HepG2 (cell line): ENCODE data around the gene ALDH3B2. TPM values are rescaled to one million over a fixed set of nuclear protein-coding genes. Genes with fewer than 3 reads are reported as not detected.

Source experiments
- ARID2 ChIP-seq: sonication (generic); formaldehyde crosslinking; IDR thresholded peaks from 2 replicates; pipeline ENCODE4 v1.8.1; 2022; ENCODE audit warnings: mild to moderate bottlenecking, missing genetic modification reagents, borderline replicate concordance
- ATF6 ChIP-seq: sonication (generic); formaldehyde crosslinking; conservative IDR thresholded peaks from 2 replicates; pipeline ENCODE4 v1.4.0; 2020; ENCODE audit warnings: missing genetic modification reagents
- BCLAF1 ChIP-seq: fragments of 450-650 bp; IDR thresholded peaks from 2 replicates; pipeline ENCODE4 v1.6.1; 2017; ENCODE audit warnings: mild to moderate bottlenecking
- DDIT3 ChIP-seq: sonication (generic); formaldehyde crosslinking; IDR thresholded peaks from 2 replicates; pipeline ENCODE4 v1.4.0; 2020; ENCODE audit warnings: mild to moderate bottlenecking, missing genetic modification reagents
- GATAD2A ChIP-seq: IDR thresholded peaks from 2 replicates; pipeline ENCODE4 v1.6.1; 2016
- MAFF ChIP-seq: IDR thresholded peaks from 2 replicates; pipeline ENCODE4 v1.6.1; 2011; ENCODE audit warnings: low read depth, low read length, improper control_type of control experiment
- MAFG ChIP-seq: sonication (generic); formaldehyde crosslinking; IDR thresholded peaks from 2 replicates; pipeline ENCODE4 v1.5.1; 2020; ENCODE audit warnings: mild to moderate bottlenecking, missing genetic modification reagents
- MEF2D ChIP-seq: sonication (generic); formaldehyde crosslinking; IDR thresholded peaks from 2 replicates; pipeline ENCODE4 v1.5.1; 2020; ENCODE audit warnings: mild to moderate bottlenecking, missing genetic modification reagents
- MEIS1 ChIP-seq: sonication (generic); formaldehyde crosslinking; IDR thresholded peaks from 2 replicates; pipeline ENCODE4 v1.9.0; 2021; ENCODE audit warnings: mild to moderate bottlenecking, missing genetic modification reagents, moderate library complexity, borderline replicate concordance
- PATZ1 ChIP-seq: sonication (generic); formaldehyde crosslinking; IDR thresholded peaks from 2 replicates; pipeline ENCODE4 v1.4.0; 2020; ENCODE audit warnings: missing genetic modification reagents
- PPARG ChIP-seq: conservative IDR thresholded peaks from 2 replicates; pipeline ENCODE4 v1.6.1; 2016; ENCODE audit warnings: missing biosample characterization, missing genetic modification reagents
- SAP130 ChIP-seq: IDR thresholded peaks from 2 replicates; pipeline ENCODE4 v1.6.1; 2016; ENCODE audit warnings: low read depth
- SMARCE1 ChIP-seq: fragments of 450-650 bp; IDR thresholded peaks from 2 replicates; pipeline ENCODE4 v1.6.1; 2017; ENCODE audit warnings: borderline replicate concordance
- TBX2 ChIP-seq: sonication (generic); formaldehyde crosslinking; IDR thresholded peaks from 2 replicates; pipeline ENCODE4 v1.5.0; 2020; ENCODE audit warnings: missing genetic modification reagents, mild to moderate bottlenecking, borderline replicate concordance
- TCF7L2 ChIP-seq: IDR thresholded peaks from 2 replicates; pipeline ENCODE4 v1.6.1; 2011; ENCODE audit warnings: mild to moderate bottlenecking, low read depth, low read length, moderate library complexity
- TRIM22 ChIP-seq: fragments of 450-650 bp; IDR thresholded peaks from 2 replicates; pipeline ENCODE4 v1.6.1; 2017
- ZBTB42 ChIP-seq: sonication (generic); formaldehyde crosslinking; IDR thresholded peaks from 2 replicates; pipeline ENCODE4 v1.5.0; 2020; ENCODE audit warnings: mild to moderate bottlenecking, missing genetic modification reagents
- ZNF124 ChIP-seq: sonication (generic); formaldehyde crosslinking; IDR thresholded peaks from 2 replicates; pipeline ENCODE4 v1.4.0; 2020; ENCODE audit warnings: missing genetic modification reagents
- ZNF343 ChIP-seq: sonication (generic); formaldehyde crosslinking; IDR thresholded peaks from 2 replicates; pipeline ENCODE4 v1.4.0; 2020; ENCODE audit warnings: mild to moderate bottlenecking, missing genetic modification reagents
- ZNF446 ChIP-seq: sonication (generic); formaldehyde crosslinking; IDR thresholded peaks from 2 replicates; pipeline ENCODE4 v1.5.0; 2020; ENCODE audit warnings: mild to moderate bottlenecking, missing genetic modification reagents
- ZNF768 ChIP-seq: sonication (generic); formaldehyde crosslinking; IDR thresholded peaks from 2 replicates; pipeline ENCODE4 v1.4.0; 2020; ENCODE audit warnings: missing genetic modification reagents
- polyA plus RNA-seq, 8 experiments: library from polyadenylated mRNA; depleted of rRNA in 3 of 8; stranded (reverse) in 7 of 8; unstranded in 1 of 8; fragments of >200 nt; fragmentation: Illumina TruSeq in 4 of 8; extraction: Trizol in 4 of 8; gene quantifications; 2 replicates each; pipeline versions ENCODE4 v1.2.1 to v1.2.3, GENCODE V29; 2011 to 2016; ENCODE audit warnings: low read depth in 4 of 8, missing spikeins in 1 of 8, mixed read lengths in 1 of 8; ENCODE audit not compliant: insufficient read depth in 1 of 8
- total RNA-seq, 5 experiments: library from RNA; depleted of rRNA; stranded (reverse); fragments of >200 nt; fragmentation: Illumina TruSeq; extraction: Trizol; gene quantifications; 2 replicates each; pipeline ENCODE4 v1.2.3, GENCODE V29; 2016; ENCODE audit warnings: low read depth in 1 of 5

The ALDH3B2 gene
- total and polyA plus RNA-seq, 2 of the 13 experiments (the other 11 are each of a cell fraction or from before 2014, with no cell fraction given), result not detected

GRCh38 chr11:67629386-67630227, 44.8 kb downstream of the ALDH3B2 start, which contains the start of gene NUDT8 (continued):
- peak; percentile 47 for TF ChIP-seq ZNF124 (CRISPR knock-in tag)
- no peak for TF ChIP-seq TRIM22
- no peak for TF ChIP-seq MAFG (CRISPR knock-in tag)
- TF ChIP-seq MEF2D (CRISPR knock-in tag), result no peak
- TF ChIP-seq DDIT3 (CRISPR knock-in tag), result no peak
- peak; percentile 73; the same call in 1 of the 2 replicates for TF ChIP-seq TBX2 (CRISPR knock-in tag)
- TF ChIP-seq PPARG, result 0 out of 2 replicates have a peak, but pooled peaks have one; percentile 36
- TF ChIP-seq MEIS1 (CRISPR knock-in tag), result peak; percentile 88
- no peak for TF ChIP-seq SMARCE1
- TF ChIP-seq SAP130 (CRISPR knock-in tag), result peak; percentile 61
- TF ChIP-seq BCLAF1, result no peak
- peak; percentile 82 for TF ChIP-seq PATZ1 (CRISPR knock-in tag)
- TF ChIP-seq GATAD2A (CRISPR knock-in tag), result peak; percentile 57; the same call in 1 of the 2 replicates
- TF ChIP-seq ZNF343 (CRISPR knock-in tag), result peak; percentile 72; the same call in 1 of the 2 replicates
- TF ChIP-seq MAFF, result no peak
- no peak for TF ChIP-seq TCF7L2
- no peak for TF ChIP-seq ZNF446 (CRISPR knock-in tag)
- TF ChIP-seq ATF6 (CRISPR knock-in tag), result no peak
- TF ChIP-seq ARID2, result peak; percentile 26; the same call in 1 of the 2 replicates
- peak; percentile 67 for TF ChIP-seq ZNF768
- TF ChIP-seq ZBTB42 (CRISPR knock-in tag), result no peak
